Thyroid gland (tissue), 4 donors: Measurements from ENCODE around the gene PSMB3.

ENCODE experiments used
- POLR2A ChIP-seq, 2 donors: fragments of 450-650 bp; IDR thresholded peaks; one replicate each; pipeline ENCODE4 v1.6.1; 2017; ENCODE audit warnings: antibody characterized with exemption in 2 of 2, mild to moderate bottlenecking in 2 of 2, moderate library complexity in 1 of 2
- TF ChIP-seq, protein P1 (sequence below), 6 experiments: fragments of 200-600 bp in 3 of 6; fragments of 450-650 bp in 3 of 6; sonication (generic) in 3 of 6; IDR thresholded peaks; one replicate each; pipeline ENCODE4 v1.5.1; 2016 to 2019; ENCODE audit warnings: antibody characterized with exemption in 6 of 6, mild to moderate bottlenecking in 2 of 6, inconsistent platforms in 1 of 6, moderate library complexity in 1 of 6

DNA sequence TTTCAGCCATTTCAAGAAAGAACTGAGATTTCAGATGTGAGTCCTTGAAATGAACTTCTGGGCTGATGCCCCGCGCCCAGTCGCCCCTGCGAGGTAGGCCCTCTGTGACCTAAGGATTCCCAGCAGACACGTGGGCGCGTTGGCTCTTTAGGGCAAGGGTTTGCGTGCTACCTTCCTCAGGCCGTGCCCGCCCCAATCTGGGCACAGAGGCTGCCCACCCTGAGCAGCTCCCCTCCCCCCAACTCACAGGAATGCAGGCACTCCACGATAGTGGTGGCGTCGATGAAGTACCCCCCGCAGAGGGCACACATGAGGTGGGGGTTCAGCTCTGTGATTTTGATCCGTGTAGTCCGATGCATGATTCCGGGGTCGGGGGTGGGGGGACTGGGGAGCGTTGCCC, 12.5 kb upstream of the PSMB3 start:
- TF ChIP-seq, protein P1, sequence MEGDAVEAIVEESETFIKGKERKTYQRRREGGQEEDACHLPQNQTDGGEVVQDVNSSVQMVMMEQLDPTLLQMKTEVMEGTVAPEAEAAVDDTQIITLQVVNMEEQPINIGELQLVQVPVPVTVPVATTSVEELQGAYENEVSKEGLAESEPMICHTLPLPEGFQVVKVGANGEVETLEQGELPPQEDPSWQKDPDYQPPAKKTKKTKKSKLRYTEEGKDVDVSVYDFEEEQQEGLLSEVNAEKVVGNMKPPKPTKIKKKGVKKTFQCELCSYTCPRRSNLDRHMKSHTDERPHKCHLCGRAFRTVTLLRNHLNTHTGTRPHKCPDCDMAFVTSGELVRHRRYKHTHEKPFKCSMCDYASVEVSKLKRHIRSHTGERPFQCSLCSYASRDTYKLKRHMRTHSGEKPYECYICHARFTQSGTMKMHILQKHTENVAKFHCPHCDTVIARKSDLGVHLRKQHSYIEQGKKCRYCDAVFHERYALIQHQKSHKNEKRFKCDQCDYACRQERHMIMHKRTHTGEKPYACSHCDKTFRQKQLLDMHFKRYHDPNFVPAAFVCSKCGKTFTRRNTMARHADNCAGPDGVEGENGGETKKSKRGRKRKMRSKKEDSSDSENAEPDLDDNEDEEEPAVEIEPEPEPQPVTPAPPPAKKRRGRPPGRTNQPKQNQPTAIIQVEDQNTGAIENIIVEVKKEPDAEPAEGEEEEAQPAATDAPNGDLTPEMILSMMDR (IDR thresholded peaks at IDR 0.05): no peak
- TF ChIP-seq POLR2A (IDR thresholded peaks at IDR 0.05): no peak
